HG02642 (cell line): ENCODE results near the gene CDH23.

Experiments used
- ATAC-seq: cut with Tn5 transposase; IDR thresholded peaks from one replicate; pipeline ENCODE4 v1.9.1; 2021; ENCODE audit warnings: mild to moderate bottlenecking; ENCODE audit not compliant: unreplicated experiment, poor library complexity

Gene CDH23

DNA sequence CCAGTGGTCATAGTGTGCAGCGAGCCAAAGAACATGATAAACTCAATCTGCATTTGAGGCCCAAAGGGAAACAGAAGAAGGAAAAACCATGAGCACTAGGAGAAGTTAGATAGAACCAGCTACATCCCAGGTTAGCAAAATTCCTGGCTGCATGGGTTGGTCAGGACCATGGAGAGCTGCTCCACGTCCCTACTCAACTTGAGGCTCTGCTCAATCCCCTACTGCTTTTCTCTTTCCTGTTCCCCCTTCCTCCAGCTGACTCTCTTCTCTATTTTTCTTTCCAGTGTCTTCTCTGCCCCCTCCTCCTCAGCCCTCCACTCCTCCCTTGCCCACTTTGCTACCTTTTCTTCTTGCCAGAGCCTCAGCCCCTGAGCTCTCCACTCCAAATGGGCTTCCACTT, 398.5 kb downstream of the CDH23 start:
- ATAC-seq, result no peak

DNA sequence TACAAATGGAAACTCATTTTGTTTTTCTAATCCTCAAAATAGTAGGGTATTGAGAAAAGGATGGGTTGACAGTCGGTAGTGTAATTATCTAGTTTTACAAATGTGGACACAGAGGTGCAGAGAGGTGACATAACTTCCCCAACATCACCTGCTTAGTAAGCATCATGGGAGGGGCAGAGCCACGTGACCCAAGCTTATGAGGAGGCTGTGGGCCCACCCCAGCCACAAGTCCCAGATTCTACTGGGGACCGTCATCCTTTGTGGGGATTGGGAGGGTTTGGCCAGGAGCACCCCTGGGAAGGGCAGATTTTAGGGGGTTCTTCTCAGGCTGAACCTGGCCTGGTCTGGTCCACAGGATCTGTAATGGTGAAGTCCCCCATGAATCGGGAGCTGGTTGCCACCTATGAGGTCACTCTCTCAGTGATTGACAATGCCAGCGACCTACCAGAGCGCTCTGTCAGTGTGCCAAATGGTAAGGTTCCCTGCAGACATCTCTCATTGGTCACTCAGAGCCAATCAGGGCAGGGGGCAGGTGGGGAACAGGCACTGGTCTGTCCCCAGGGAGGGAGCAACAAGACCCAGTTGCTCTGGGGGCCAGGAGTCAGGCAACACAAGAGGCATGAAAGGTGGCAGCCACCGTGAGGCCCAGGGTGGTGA, 400.2 kb downstream of the CDH23 start:
- ATAC-seq, result no peak

DNA sequence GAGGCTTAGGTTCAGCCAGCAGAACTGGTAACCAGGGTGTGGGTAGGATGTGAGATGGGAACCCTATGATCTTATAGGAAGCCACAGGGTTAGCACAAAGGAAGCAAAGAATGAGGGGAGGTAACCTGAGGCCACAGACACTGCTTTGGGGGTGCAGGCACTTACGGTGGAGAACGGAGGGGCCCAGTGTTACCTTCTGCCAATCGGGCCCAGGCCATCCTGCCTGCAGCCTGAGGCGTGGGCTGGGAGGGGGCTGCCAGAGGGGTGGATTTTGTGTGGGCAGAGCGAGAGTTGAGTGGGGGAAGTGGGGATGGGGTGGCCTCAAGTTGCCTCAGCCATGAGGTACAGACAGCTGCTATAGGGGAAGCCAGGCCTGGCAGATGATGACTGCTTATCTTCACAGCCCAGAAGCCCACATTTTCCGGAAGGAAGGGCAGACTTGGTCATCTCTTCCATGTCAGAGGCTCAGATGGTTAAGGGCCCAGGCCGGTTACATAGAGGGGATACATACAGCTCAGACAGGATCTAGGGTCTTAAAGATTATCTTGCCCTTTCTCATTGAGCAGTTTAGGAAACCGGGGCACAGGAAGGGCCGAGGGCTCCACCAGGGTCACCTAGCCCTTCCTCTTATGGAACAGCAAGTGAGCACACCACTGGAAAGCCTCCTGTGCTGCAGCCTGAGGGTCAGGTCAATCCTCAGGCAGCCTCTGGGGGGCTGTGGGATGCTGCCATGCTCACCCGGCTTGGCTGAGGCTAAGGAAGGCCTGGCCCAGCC, 401.0 kb downstream of the CDH23 start:
- ATAC-seq, result no peak

DNA sequence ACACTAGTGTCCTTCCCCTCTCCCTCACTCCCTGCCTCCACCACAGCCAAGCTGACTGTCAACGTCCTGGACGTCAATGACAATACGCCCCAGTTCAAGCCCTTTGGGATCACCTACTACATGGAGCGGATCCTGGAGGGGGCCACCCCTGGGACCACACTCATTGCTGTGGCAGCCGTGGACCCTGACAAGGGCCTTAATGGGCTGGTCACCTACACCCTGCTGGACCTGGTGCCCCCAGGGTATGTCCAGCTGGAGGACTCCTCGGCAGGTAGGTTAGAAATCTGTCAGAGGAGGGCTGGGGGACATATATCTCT, 401.5 kb downstream of the CDH23 start:
- ATAC-seq, result no peak

DNA sequence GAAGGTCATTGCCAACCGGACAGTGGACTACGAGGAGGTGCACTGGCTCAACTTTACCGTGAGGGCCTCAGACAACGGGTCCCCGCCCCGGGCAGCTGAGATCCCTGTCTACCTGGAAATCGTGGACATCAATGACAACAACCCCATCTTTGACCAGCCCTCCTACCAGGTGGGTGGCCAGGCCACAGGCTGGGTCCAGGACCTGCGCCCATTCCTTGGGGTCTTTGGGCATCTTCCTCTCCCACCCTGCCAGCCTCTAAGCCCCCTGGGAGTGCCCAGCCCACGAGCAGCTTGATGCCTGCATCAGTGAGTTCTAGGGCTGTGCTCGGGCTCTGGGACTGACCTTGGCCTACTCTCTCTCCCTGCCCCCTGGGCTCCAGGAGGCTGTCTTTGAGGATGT, 402.4 kb downstream of the CDH23 start:
- no peak for ATAC-seq

DNA sequence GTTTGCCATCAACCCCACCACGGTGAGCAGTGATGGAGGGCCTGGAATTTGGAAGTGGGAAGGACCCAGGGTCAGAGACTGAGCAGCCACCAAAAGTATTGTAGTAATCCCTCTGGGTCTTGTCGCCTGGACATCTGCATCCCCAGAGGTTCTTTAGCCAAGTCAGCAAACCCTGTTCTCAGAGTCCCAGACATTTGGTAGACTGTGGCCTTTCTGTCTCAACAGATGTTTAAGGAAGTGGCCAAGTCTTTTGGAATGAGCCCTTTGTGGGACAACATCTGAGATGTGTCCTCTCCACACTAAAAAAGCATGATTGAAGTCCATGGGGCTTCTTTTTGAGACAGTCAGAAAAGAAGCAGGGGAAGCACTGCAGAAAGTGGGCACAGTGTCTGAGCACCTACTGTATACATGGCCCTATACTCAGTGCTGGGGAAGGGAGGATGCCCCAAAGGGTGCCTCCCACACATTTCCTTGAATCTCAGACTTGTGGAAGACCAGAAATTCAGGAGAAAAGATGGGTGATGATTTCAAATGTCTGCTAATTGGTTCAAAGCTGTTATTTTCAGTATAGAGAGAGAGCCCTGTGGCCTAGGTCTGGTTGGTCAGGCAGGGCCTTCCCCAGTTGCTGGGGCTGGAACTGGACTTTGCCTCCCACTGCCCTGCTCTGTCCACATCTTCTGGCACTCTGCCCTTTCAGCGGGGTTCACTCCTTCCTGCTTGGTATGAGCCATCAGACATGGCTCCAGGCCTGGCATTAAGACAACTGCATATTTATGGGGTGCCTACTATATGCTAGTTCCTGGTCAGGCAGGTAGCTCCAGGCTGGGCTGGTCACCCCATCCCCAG, 403.1 kb downstream of the CDH23 start:
- no peak for ATAC-seq

DNA sequence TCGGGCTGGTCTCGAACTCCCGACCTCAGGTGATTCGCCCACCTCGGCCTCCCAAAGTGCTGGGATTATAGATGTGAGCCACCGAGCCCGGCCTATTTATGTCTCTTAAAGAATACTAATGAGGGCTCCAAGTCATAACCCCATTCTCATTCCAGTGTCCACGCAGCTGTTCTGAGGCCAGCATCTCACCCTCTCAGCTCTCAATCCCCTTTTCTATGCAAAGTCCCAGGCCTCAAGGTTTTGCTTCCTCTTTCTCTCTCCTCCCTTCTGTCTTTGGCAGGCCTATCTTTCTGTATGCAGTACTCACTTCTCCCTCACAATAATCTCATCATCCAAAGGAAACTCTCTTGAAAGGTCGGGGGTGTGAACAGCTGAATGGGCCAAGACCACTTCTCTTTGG, 404.6 kb downstream of the CDH23 start:
- peak; percentile 83 for ATAC-seq

DNA sequence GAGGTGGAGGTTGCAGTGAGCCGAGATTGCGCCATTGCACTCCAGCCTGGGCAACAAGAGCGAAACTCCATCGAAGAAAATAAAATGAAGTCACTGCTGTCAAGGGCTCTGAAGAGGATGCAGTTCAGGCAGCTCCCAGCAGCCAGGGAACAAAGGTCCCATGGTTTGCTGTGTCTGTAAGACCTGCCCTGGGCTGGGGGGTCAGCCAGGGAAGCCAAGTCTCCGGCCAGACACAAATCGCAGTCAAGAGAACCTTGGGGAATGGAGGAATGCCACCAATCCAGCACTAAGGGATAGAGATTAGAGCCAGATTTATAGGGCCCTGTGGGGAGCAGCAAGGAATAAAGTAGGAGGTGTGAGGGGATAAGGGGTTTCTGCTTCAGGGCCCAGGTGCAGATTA, 405.5 kb downstream of the CDH23 start:
- ATAC-seq, result no peak

DNA sequence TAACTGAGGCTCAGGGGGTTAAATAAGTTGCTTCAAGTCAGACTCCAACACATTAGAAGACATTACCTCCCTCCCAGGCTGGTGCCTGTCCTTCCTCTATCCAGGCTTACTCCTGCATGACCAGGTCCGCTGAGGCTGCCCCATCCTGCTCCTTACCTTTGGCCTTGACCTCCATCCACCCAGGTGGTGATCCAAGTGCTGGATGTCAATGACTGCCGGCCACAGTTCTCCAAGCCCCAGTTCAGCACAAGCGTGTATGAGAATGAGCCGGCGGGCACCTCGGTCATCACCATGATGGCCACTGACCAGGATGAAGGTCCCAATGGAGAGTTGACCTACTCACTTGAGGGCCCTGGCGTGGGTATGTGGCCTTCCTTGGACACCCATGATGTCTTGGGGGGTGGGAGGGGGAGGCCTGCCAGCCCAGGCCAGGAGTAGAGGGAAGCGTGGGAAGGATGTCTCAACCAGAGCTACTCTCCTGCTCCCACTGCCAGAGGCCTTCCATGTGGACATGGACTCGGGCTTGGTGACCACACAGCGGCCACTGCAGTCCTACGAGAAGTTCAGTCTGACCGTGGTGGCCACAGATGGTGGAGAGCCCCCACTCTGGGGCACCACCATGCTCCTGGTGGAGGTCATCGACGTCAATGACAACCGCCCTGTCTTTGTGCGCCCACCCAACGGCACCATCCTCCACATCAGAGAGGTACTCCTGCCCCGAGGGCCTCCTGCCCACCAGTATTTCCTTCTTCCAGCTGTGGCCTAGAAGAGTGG, 406.2 kb downstream of the CDH23 start:
- ATAC-seq, result no peak

DNA sequence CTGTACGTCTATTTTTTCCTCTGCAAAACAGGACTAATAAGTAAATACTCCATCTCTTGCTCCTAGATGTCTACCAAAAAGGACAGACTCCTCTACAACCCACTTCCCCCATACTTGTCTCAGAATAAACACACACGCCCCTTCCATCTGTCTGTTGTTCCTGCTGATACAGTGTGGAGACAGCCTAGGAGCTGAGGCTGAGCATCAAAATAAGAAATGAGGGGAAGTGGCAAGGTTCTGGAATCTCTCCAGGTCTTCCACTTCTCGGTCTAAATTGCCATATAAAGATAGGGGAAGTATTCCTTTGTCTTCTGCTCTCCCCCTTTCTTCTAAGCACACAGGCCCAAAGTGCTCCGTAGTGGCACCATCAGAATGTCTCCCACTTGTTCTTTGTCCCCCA, 407.4 kb downstream of the CDH23 start:
- ATAC-seq, result no peak

DNA sequence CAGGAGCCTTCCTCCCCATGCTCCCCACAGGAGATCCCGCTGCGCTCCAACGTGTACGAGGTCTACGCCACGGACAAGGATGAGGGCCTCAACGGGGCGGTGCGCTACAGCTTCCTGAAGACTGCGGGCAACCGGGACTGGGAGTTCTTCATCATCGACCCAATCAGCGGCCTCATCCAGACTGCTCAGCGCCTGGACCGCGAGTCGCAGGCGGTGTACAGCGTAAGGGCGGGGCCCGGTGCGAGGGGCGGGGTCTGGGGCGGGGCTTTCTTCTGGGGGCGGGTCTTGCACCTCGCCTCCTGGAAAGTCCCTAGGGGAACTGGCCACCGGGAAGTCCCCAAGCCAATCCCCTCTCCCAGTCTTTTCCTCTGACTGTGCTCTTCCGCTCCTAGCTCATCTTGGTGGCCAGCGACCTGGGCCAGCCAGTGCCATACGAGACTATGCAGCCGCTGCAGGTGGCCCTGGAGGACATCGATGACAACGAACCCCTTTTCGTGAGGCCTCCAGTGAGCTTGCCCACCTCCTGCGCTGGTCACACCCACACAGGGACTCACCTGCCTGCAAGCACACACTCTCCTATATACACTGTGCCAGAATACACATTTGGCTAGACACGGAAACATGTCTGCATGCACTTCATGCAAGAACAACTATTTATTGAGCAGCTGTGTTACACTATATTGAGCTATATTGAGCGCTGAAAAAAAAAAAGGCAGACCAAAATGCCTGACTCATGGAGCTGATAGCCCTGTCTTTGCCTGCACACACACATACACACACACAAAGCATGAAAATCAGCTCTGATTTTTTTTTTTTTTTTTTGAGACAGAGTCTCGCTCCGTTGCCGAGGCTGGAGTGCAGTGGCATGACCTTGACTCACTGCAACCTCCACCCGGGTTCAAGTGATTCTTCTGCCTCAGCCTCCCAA, 409.3 kb downstream of the CDH23 start:
- ATAC-seq, result no peak

DNA sequence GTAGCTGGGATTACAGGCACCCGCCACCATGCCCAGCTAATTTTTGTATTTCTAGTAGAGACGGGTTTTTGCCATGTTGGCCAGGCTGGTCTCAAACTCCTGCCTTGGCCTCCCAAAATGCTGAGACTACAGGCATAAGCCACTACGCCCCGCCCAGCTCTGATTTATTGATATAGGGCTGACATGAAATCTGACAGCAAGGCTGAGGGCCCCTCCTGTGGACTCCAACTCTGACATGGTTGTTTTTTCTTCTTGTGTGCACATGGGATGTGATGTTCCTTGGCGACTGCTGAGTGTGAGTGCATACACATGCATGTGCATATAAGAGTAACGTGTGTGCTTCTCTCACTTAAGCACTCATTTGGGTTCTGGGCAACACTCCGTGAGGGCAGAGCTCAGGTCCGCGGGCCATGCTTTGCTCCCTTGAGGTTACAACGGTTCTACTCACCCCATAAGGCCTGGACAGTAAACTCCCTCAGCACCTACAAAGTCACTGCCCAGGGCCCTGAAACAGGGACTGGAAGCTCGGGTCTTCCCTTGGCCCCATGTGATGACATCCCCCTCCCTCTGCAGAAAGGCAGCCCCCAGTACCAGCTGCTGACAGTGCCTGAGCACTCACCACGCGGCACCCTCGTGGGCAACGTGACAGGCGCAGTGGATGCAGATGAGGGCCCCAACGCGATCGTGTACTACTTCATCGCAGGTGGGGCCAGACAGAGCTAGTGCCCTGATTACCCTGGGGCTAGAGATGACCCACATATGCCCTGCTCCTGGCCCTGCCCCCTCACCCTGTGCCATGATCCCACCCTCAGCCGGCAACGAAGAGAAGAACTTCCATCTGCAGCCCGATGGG, 410.2 kb downstream of the CDH23 start:
- ATAC-seq, result no peak

DNA sequence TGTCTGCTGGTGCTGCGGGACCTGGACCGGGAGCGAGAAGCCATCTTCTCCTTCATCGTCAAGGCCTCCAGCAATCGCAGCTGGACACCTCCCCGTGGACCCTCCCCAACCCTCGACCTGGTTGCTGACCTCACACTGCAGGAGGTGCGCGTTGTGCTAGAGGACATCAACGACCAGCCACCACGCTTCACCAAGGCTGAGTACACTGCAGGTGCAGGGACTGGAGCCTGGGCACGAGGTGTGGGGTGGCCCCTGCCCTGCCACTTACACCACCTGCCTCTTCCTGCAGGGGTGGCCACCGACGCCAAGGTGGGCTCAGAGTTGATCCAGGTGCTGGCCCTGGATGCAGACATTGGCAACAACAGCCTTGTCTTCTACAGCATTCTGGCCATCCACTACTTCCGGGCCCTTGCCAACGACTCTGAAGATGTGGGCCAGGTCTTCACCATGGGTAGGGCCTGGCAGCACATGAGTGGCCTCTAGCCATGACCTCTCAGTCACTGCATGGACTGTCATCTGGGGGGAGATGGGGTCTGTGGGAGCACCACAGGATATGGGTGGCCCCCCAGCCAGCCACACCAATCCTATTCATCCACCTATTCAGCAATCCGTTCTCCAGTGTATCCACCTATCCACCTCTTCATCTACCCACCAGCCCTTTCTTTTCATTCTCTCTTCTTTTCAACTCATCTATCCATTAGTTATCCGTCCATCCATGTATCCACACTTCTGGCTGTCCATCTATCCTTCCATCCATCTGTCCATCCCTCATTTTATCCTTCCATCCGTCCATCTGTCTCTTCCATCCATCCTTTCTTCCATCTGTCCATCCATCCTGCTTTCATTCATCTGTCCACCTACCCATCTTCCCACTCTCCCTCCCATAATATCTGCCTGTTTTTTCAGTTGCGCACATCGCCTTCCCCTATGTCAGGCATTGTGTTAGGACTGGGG, 411.1 kb downstream of the CDH23 start:
- ATAC-seq, result no peak

DNA sequence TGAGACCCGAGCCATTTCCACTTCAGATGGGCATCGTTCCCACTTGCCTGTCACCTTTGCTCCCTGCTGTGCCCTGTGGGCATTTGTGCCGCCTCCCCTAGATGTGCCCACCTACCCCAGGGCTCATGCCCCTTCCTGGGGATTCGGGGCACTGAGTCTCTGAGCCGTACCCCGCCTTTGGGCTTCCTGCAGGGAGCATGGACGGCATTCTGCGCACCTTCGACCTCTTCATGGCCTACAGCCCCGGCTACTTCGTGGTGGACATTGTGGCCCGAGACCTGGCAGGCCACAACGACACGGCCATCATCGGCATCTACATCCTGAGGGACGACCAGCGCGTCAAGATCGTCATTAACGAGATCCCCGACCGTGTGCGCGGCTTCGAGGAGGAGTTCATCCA, 412.9 kb downstream of the CDH23 start:
- no peak for ATAC-seq

DNA sequence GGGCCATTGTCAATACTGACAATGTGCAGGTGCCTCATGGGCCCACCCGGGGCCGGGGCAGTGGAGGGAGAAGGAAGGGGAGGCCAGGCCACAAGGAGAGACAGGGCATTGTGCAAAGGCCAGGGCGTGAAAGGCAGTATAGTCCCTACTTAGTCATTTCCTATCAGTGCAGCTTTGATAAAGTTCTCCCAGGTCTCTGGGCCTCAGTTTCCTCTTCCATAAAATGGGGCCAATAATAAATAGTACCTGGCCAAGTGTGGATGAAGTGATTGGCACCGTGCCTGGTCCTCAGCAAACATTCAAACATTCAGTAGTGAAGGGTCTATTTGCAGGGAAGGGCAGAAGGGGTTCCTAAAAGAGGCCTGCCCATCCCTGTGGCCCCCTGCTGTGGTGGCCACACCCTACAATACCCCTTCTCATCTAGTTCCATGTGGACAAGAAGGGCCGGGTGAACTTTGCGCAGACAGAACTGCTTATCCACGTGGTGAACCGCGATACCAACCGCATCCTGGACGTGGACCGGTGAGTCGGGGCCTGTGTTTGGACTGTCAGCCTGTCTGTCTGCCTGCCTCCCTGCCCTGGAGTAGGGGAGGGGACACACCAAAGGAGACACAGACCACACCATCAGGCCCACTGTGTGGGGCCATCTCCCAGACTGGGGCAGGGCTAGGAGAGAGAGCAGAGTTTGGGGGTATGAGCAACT, 413.5 kb downstream of the CDH23 start:
- no peak for ATAC-seq

DNA sequence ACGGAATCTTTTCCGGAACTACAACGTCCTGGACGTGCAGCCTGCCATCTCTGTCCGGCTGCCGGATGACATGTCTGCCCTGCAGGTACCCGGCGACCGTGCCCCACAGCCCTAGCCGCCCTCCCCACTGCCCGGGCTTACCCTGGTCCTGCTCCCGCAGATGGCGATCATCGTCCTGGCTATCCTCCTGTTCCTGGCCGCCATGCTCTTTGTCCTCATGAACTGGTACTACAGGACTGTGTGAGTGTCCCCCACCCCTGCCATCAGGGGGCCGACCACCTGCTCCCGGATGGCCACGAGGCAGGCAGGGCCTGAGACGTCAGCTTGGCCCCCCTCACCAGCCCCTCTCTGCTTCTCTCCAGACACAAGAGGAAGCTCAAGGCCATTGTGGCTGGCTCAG, 414.6 kb downstream of the CDH23 start:
- no peak for ATAC-seq
